ENCODE data around the gene TREH.

The TREH gene

DNA sequence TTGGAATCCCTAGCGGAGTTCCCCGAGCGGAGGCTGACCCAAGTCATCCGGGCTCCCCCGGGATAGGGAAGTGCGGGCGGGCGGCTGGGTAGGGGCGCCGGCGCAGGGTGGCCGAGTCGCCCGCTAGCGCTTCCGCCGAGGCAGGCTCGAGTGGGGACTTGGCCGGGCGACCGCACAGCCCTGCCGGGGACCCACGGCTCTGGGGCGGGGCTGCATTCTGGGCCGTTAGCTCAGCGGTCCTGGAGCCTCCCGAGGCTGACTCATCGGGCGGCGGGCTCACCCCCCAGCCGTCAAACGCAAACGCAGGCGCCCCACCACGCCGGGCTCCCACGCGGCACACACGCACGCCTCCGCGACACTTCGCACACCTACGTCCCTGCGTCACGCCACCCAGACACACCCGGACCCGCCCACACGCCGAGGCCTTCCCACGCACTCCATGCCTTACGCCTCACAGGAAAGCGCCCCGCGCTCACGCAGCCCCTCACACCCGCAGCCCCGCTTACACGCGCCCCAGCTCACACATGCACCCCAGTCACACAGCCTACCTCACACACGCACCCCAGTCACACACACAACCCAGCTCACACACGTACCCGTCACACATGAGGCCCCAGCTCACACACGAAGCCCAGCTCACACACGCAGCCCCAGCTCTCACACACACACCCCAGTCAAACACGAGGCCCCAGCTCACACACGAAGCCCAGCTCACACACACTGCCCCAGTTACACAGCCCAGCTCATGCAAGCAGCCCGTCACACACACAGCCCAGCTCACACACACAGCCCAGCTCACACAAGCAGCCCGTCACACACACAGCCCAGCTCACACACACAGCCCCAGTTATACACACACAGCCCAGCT lies 70.9 kb downstream of the TREH start:
- peak; percentile 91 for DNase-seq

- peak; percentile 32 for DNase-seq
Measured at GRCh38 chr11:118607401-118608359, 71.8 kb downstream of the TREH start, which contains the start of gene PHLDB1. Gene PHLDB1, plus strand, starts transcription at chr11:118607615. Its CDS starts 6,222 bp downstream, at chr11:118613837.

Data from activated CD4-positive, alpha-beta T cell treated with anti-CD3 and anti-CD28 coated beads for 1 hour (primary cell).